Activated CD4-positive, alpha-beta T cell treated with anti-CD3 and anti-CD28 coated beads, Interleukin-2, amount 50 U/mL, for 16 hours (primary cell): Measurements from ENCODE around the gene LHFPL6.

Source experiments
- DNase-seq: peaks from one replicate; pipeline ENCODE4 v3.0.0-alpha.2; 2020

Gene LHFPL6

GRCh38 chr13:39379667-39380655, 223.0 kb downstream of the LHFPL6 start:
- no peak for DNase-seq

- peak; percentile 19 for DNase-seq
Measured at GRCh38 chr13:39379118-39379517, 223.9 kb downstream of the LHFPL6 start.

GRCh38 chr13:39378306-39378705, 224.7 kb downstream of the LHFPL6 start:
- no peak for DNase-seq

GRCh38 chr13:39377699-39378098, 225.3 kb downstream of the LHFPL6 start:
- DNase-seq = no peak

- no peak for DNase-seq
Measured at GRCh38 chr13:39376076-39376475, 226.9 kb downstream of the LHFPL6 start.

GRCh38 chr13:39375601-39376000, 227.4 kb downstream of the LHFPL6 start:
- no peak for DNase-seq

- DNase-seq = no peak
Measured at GRCh38 chr13:39374741-39375189, 228.2 kb downstream of the LHFPL6 start.

- DNase-seq = no peak
Measured at GRCh38 chr13:39373145-39373544, 229.8 kb downstream of the LHFPL6 start.

GRCh38 chr13:39371706-39372105, 231.3 kb downstream of the LHFPL6 start:
- DNase-seq = no peak

GRCh38 chr13:39370554-39370953, 232.4 kb downstream of the LHFPL6 start:
- no peak for DNase-seq

GRCh38 chr13:39370048-39370447, 232.9 kb downstream of the LHFPL6 start:
- DNase-seq = no peak

GRCh38 chr13:39369161-39369890, 233.7 kb downstream of the LHFPL6 start:
- no peak for DNase-seq

GRCh38 chr13:39365879-39366278, 237.1 kb downstream of the LHFPL6 start:
- no peak for DNase-seq

GRCh38 chr13:39364947-39365468, 238.0 kb downstream of the LHFPL6 start:
- no peak for DNase-seq

- no peak for DNase-seq
Measured at GRCh38 chr13:39363382-39363772, 239.6 kb downstream of the LHFPL6 start.

- no peak for DNase-seq
Measured at GRCh38 chr13:39362652-39363381, 240.2 kb downstream of the LHFPL6 start.

GRCh38 chr13:39353988-39354387, 249.0 kb downstream of the LHFPL6 start:
- DNase-seq = no peak

- DNase-seq = no peak
Measured at GRCh38 chr13:39350461-39350881, 252.5 kb downstream of the LHFPL6 start.

GRCh38 chr13:39349391-39349960, 253.5 kb downstream of the LHFPL6 start:
- DNase-seq = no peak

- DNase-seq = no peak
Measured at GRCh38 chr13:39347926-39348901, 254.8 kb downstream of the LHFPL6 start.

- DNase-seq = no peak
Measured at GRCh38 chr13:39345982-39346381, 257.0 kb downstream of the LHFPL6 start.
